ENCODE data around the gene ST6GALNAC3. TPM values are rescaled to one million over a fixed set of nuclear protein-coding genes. Genes with fewer than 3 reads are reported as not detected.

ST6GALNAC3 gene
- polyA plus RNA-seq, 1 donor = 86.1 TPM

GRCh38 chr1:76142771-76143540 is 68.4 kb downstream of the ST6GALNAC3 start:
- no peak for DNase-seq

DNA sequence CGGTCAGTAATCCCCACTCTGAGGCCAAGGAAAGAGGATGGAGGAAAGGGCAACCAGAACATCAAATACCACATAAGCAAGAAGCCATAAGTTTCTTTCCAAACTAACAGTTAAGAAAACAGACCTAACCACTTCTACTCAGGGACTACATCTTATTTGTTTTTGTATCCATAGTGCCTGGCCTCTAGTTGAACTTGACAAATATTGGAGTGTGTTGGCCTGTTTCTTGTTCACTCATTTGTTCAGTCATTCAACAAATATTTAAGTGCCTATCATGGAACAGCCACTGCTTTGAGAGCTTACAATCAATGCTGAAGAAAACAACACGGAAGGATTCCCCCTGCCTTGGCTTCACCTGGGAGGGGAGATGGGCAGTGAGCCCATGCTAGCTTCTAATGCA is 69.7 kb downstream of the ST6GALNAC3 start:
- DNase-seq = no peak

- DNase-seq = no peak
These were observed 70.8 kb downstream of the ST6GALNAC3 start for GRCh38 chr1:76145332-76145731.

DNA sequence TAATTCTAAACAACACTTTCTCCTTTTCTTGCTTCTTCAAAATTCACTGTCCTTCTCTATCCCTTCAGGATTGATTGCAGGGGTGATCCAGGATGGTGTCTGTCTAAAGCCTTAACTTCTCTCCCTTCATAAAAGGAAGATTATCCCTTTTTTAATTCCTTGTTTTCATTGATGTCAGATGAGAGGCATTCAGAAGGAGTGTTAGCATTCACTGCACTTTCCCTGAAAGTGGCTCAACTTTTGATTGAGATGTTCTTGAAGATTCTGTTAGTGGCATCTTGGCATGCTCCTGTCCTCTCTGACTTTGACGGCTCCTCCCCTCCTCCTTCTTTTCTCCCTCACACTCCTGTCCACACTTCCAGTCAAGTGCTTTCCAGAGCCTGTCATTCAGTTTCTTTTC is 71.6 kb downstream of the ST6GALNAC3 start:
- DNase-seq = no peak

- DNase-seq = no peak
These were observed 73.4 kb downstream of the ST6GALNAC3 start for GRCh38 chr1:76147917-76148316.

DNA sequence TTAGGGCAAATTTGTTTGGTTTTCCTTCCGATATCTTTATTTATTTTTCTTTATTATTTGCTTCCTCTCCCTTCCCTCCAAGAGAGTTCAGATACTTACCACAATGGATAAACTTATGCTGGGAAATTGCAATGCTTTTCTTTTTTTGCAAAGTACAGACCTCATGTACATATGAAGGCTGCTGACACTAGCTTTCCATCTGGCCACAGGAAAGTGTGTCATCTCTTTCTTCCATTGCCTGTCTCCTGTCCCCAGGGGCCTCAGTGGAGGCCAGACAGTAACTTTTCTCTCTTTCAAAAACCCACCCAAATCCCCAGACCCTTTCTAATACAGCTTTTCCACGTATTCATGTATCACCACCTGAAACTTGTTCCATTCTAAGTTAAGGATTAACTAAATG is 73.9 kb downstream of the ST6GALNAC3 start:
- no peak for DNase-seq

GRCh38 chr1:76153841-76154205 is 79.3 kb downstream of the ST6GALNAC3 start:
- DNase-seq = no peak

DNA sequence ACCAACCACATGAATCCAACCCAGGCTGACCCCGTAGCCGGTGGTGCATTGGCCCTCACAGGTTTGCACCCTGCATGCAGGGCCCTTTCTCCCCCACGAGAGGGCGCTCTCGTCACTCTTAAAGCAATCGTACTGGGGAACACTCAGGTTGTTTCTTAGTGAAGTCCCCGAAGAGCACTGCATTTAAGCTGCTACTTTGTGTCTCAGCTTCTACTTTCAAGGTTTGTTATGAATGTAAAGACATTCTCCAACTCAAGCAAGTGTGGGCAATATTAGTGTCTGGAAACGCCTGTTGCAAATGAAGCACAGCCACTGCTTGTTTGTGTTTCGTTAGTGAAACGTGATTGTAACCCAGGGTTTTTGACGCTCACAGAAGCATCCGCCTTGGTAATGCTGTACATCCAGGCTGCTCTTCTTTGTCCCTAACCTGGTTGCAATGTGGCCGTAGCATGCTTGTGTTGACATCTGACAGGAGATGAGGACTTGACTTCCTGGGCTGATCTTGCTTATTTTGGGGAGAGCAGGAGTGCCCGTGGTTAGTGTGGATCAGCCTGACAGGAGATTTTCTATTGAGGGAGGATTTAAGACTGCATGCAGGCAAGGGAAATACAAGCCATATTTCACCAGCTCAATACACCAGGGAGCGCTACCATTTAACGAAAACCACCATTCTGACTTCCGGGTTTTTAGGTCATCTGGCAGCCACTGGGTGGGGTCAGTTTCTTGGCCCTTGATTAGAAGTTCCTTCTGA is 79.8 kb downstream of the ST6GALNAC3 start:
- peak; percentile 80 for DNase-seq

DNA sequence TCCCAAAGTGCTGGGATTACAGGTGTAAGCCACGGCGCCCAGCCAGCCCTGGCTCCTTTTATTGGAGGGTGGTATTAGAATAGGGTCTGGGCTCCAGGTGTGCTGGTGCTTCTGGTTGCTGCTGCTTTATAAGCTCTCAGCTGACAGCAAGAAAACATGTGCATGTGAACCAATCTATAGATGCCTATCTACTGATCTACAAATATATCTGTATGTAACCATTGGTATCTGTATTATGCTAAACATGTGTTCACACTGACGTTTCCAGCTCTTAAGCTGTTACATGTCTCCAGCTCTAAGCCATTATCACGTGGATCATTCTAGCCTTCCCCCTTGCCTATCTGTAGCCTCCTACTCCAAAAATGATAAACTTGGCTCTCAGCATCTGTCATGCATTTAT is 82.4 kb downstream of the ST6GALNAC3 start:
- no peak for DNase-seq

DNA sequence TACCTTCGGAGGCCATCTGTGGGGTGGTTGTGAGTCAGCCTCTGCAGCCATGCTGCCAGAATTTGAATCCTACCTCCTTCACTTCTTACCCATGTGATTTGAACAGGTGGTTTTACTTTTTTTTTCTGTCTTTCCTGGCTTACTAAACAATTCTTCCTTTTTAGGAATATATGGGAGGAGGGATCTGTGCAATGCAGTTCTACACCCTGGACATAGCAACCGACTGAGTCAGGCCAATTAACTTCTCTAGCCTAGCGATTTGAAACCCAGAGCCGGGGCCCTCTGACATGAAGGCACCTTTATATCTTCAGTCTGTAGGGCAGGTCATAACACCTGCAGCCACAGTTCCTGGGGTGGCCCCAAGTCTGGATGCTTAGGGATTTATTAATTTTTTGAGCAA is 83.6 kb downstream of the ST6GALNAC3 start:
- DNase-seq = no peak

DNA sequence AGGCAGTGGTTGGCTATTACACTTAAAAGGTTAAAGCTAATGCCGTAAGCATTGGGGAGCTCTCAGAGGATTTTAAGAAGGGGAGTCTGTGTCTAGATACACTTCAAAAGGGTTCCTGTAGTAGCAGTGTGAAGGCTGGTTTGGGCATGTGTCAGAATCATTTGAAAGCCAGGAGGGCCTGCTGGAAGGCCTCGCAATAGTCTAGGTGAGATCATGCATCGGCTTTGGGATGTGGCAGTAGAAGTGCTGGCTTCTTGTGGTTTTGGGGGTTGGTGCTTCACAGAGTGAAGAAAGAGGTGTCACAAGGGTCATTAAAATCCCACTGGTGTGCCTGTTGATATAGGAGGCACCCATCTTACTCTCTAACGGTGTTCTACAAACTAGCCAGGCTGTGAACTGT is 85.7 kb downstream of the ST6GALNAC3 start:
- DNase-seq = no peak

- no peak for DNase-seq
These were observed 86.9 kb downstream of the ST6GALNAC3 start for GRCh38 chr1:76161451-76161850.

DNA sequence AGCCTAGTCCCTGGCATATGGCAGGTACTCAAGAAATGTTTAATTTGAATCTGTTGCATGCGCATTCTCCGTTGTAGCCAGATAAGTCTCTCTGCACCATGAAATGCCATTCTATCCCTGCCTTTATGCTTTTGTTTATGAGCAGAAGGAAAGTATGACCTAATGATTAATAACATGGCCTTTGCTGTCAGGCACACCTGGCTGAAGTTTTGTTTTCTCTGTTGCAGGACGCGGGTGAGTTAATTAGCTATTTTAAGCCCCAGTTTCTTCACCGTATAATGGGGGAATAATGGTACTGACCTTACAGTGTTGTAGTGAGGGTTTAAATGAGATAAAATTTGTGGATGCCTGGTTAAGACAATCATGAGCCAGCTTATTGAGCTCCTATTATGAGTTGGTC is 87.7 kb downstream of the ST6GALNAC3 start:
- DNase-seq = no peak

DNA sequence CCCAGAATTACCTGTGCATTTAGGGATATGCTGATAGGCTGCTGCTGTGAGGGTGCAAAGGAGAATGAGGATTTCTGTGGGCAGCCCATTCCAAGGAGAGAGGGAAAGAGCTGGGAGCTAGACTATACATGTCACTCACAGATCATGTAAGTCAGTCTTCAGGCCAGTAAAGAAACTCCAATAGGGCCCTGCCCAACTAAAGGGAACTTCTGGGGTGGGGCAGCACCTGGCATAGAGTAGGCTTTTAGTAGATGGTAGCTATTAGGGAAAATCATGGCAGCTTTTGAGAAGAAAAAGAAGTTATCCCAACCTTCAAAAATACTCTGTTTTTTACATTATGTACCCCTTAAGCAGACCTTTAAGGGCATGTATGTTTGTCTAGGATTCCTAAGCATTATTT is 89.6 kb downstream of the ST6GALNAC3 start:
- DNase-seq = no peak

GRCh38 chr1:76170084-76170483 is 95.5 kb downstream of the ST6GALNAC3 start:
- DNase-seq = no peak

GRCh38 chr1:76170513-76170912 is 96.0 kb downstream of the ST6GALNAC3 start:
- DNase-seq = no peak

GRCh38 chr1:76176000-76176399 is 101.5 kb downstream of the ST6GALNAC3 start:
- no peak for DNase-seq

DNA sequence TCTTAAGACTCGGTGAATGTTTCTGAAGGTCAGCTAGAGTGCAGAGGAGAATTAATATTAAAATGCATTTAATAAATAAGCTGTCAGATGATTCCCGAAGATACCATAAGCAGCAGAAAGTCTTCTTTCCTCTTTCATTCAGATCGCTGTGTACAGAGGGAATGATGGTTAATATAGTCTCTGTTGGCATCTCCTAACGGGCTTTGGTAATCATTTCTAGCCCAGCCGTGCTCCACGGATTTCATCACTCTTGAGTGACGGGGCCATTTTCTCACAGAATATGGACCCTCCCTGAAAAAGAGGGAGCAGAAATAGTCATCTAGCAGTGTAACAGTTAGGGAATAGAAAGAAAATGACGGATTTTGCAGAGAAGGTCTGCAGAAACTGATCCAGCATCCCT is 103.1 kb downstream of the ST6GALNAC3 start:
- DNase-seq = no peak

GRCh38 chr1:76179219-76179698 is 104.7 kb downstream of the ST6GALNAC3 start:
- no peak for DNase-seq

GRCh38 chr1:76185207-76185606 is 110.7 kb downstream of the ST6GALNAC3 start:
- no peak for DNase-seq

DNA sequence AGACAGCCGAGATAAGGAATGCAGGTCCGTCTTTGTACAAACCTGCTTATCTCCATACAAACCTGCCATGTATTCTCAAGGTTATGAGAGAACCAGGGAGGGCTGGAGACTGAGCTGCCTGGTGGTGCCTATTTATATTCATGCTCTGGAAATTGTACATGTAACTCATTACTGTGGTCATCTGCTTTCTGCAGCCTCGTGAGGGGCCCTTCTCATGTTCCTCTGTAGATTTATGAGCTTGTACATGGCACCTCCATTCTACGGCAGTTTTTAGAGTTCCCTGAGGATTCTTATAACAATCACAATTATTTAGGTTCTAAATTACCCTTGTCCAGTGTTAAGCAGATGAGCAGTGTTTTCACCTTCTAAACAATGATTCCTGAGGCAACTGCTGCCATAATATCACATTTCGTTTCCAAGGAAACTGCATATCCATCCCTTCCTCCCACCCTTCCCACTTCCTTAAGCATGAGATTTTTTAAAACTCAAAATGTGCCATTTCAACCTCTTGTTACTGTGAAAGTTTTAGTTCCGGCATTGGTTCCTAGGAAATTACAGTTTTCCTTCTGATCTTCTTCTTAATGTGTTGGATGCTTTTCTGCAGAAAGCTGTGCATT is 112.1 kb downstream of the ST6GALNAC3 start:
- no peak for DNase-seq

- DNase-seq = no peak
These were observed 112.9 kb downstream of the ST6GALNAC3 start for GRCh38 chr1:76187436-76187835.

- no peak for DNase-seq
These were observed 114.8 kb downstream of the ST6GALNAC3 start for GRCh38 chr1:76189310-76189709.
